ENCODE measurements around the gene MEX3C.

The MEX3C gene

DNA sequence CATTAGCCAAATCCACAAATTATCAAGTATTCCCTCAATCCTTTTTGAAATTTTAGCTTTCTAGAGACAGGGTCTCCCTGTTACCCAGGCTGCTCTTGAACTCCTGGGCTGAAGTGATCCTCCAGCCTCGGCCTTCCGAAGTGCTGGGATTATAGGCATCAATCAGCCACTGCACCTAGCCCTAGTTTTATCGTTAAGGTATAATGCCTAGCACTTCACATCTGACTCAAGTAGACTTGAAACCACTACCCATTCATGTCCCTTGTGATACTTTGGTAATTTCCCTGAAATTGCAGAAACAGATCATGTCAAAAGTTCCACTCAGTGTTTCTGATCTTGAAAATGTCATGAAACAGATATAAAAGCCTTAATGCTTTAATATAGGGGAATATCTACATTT, 26.3 kb downstream of the MEX3C start:
- H3K27ac ChIP-seq: no peak overlapping the region
- no peak for TF ChIP-seq CTCF (conservative IDR thresholded peaks at IDR 0.05)

DNA sequence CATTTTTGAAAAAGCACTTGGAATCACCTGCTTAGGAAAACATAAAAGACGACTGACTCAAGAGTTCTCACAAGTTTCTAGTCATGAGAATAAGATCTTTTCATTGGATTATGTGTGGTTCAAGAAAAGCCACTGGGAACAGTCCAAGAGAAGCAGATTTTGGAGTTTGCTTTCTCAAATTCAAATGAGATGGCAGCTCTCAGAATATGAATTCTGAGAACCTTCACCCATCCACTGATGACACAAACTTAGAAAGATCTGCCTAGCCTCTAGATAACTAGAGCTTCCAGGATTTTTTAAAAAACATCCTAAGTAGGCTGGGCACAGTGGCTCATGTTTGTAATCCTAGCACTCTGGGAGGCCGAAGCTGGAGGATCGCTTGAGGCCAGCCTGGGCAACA, 26.8 kb downstream of the MEX3C start:
- no peak overlapping the region for H3K27ac ChIP-seq
- no peak for TF ChIP-seq CTCF (conservative IDR thresholded peaks at IDR 0.05)

- H3K27ac ChIP-seq: no peak overlapping the region
- no peak for TF ChIP-seq CTCF (conservative IDR thresholded peaks at IDR 0.05)
Observed at GRCh38 chr18:51169731-51170130, 27.8 kb downstream of the MEX3C start.

DNA sequence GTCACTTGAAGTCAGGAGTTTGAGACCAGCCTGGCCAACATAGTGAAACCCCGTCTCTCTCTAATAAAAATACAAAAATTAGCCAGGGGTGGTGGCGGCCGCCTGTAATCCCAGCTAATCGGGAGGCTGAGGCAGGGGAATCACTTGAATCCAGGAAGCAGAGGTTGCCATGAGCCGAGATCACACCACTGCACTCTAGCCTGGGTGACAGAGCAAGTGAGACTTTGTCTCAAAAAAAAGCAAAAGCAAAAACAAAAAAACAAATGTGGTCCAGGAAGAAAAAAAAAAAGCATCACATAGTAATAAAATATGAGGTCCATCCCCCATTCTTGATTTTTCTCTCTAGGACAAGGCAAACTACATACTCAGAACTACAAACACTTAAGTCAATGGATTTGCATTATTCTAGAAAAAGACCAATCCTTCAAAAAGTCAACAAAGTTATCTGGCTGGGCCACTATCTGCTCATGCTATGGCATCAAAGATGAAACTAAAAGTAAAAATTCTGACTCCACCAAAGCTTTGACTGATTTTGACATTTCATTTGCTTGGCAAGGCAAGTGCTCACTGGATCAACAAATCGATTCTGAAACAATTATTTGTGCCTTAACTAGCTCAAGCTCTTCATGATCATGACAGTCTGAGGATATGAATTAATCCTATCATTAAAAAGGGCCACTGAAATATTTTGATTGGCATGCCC, 28.4 kb downstream of the MEX3C start:
- H3K27ac ChIP-seq: no peak overlapping the region
- TF ChIP-seq CTCF (conservative IDR thresholded peaks at IDR 0.05): no peak

DNA sequence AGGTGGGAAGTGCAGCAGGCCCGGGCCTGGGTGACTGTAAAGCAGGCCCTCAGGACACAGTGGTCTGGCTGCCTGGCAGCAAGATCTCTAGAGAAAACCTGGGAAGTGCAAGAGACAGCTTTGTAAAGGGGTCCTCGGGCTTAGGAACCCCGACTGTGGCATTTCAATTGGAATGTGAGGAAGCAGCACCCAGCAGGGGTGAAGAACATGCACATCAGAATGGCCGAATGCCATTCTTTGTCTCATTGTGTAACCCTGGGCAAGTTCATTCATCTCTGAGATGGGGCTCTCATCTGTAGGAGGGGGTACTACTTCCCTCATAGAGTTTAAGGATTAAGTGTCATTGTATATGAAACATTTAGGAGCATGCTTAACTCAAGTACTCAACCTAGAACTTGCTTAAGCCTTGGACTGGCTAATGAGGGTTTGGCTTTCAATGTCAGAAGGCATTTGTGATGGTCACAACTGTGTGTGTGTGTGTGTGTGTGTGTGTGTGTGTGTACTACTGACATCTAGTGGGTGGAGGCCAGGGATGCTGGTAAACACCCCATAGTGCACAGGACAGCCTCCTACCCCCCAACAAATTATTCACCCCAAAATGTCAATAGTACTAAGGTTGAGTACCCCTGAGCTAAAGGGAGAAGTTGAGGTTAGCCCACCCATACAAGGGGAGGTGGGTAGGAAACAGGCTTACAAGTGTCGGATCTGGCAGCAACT, 29.3 kb downstream of the MEX3C start:
- no peak for TF ChIP-seq CTCF (conservative IDR thresholded peaks at IDR 0.05)
- no peak overlapping the region for H3K27ac ChIP-seq

DNA sequence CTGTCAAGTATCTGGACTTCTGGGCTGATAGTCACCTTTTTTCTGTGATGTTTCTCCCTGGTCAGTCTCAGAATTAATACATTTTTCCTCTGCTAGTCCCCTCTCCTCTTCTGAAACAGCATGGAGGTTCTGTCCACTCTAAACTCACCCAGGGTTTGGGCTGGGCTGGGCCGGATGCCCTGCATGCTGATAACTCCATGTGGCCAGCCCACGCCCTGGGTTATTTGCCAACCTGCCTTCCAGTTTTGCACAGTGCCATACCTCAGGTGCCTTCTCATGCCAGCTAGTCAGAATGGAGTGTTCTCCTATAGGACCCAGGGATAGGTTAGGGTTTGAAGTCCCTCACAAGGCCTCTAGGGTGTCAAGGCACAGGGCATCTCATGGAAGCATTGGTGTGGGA, 32.2 kb downstream of the MEX3C start:
- no peak overlapping the region for H3K27ac ChIP-seq
- no peak for TF ChIP-seq CTCF (conservative IDR thresholded peaks at IDR 0.05)

DNA sequence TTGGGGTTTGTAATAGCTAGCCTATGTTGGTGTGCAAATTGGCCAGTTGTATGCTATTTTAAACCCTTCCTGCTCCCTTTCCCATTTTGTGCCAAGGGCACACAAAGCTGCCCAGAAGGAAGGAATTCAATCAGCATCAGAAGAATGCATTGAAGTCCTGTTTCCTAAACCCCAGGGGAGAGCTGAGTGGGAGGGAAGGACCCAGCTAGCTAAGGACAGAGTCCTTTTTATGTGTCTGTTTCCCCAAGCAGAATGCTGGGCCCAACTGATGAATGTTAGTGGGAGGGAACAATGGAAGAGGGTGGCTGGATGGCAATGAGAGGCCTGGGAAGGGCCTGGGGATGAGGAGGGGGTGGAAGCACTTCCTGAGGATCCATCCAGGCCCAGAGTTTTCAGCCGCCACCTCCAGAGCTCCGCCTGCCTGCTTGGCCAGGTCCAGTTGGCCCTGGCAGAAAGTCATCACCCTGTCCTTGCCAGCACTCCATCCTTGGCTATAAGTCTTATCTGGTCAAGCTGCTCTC, 32.7 kb downstream of the MEX3C start:
- H3K27ac ChIP-seq: no peak overlapping the region

More for the DNA sequence above, 32.7 kb downstream of the MEX3C start:
- TF ChIP-seq CTCF (conservative IDR thresholded peaks at IDR 0.05): no peak
